ENCODE data around the gene RPL10. TPM values are rescaled to one million over a fixed set of nuclear protein-coding genes. Genes with fewer than 3 reads are reported as not detected.

Gene RPL10
- total and polyA plus RNA-seq, 2 of the 13 experiments (the other 11 are each of a cell fraction or from before 2014, with no cell fraction given): 2,381 to 4,713 TPM

GRCh38 chrX:154374313-154375155 lies 23.6 kb upstream of the RPL10 start, which contains the start of gene FLNA (continued):
- TF ChIP-seq BCL3 (CRISPR knock-in tag; IDR thresholded peaks at IDR 0.05) (no peak), MAZ (IDR thresholded peaks at IDR 0.05; ENCODE audit: borderline replicate concordance, low read depth, low read length) (no peak), MAZ (CRISPR knock-in tag; IDR thresholded peaks at IDR 0.05; ENCODE audit: low read depth) (peak; percentile 58; the same call in 1 of the 2 replicates), ZNF30 (CRISPR knock-in tag; IDR thresholded peaks at IDR 0.05) (no peak), ZNF331 (CRISPR knock-in tag; IDR thresholded peaks at IDR 0.05) (no peak), ZNF446 (CRISPR knock-in tag; IDR thresholded peaks at IDR 0.05) (0 out of 2 replicates have a peak, but pooled peaks have one; percentile 52), ZBED4 (CRISPR knock-in tag; IDR thresholded peaks at IDR 0.05; ENCODE audit: borderline replicate concordance) (no peak), RAD51 (IDR thresholded peaks at IDR 0.05; ENCODE audit: borderline replicate concordance) (no peak), NFYC (CRISPR knock-in tag; IDR thresholded peaks at IDR 0.05) (no peak), ZNF580 (CRISPR knock-in tag; IDR thresholded peaks at IDR 0.05; ENCODE audit: borderline replicate concordance, low read depth) (no peak), ZNF639 (CRISPR knock-in tag; conservative IDR thresholded peaks at IDR 0.05) (no peak), TCF12 (IDR thresholded peaks at IDR 0.05) (no peak), TCF12 (CRISPR knock-in tag; IDR thresholded peaks at IDR 0.05) (no peak), CCAR2 (optimal IDR thresholded peaks at IDR 0.05; ENCODE audit: low read depth, low read length) (no peak), NRL (CRISPR knock-in tag; IDR thresholded peaks at IDR 0.05; ENCODE audit: borderline replicate concordance) (no peak), ZNF724P (CRISPR knock-in tag; IDR thresholded peaks at IDR 0.05; ENCODE audit: borderline replicate concordance) (no peak), ZSCAN30 (CRISPR knock-in tag; IDR thresholded peaks at IDR 0.05) (no peak), IKZF4 (CRISPR knock-in tag; IDR thresholded peaks at IDR 0.05; ENCODE audit: borderline replicate concordance, low read depth, not compliant biosample characterization) (no peak), ZNF75D (CRISPR knock-in tag; IDR thresholded peaks at IDR 0.05; ENCODE audit: borderline replicate concordance) (no peak), ZIK1 (CRISPR knock-in tag; IDR thresholded peaks at IDR 0.05; ENCODE audit: borderline replicate concordance, low read depth) (no peak), AKAP8 (CRISPR knock-in tag; IDR thresholded peaks at IDR 0.05) (no peak)

Data from HepG2 (cell line).